Endothelial cell of umbilical vein (primary cell): ENCODE measurements around the gene ERO1A. TPM values are rescaled to one million over a fixed set of nuclear protein-coding genes. Genes with fewer than 3 reads are reported as not detected.

Experiments used
- BruUV-seq: library from RNA; stranded (reverse); fragments of 400-500 nt; replicated peaks from 2 replicates; lab custom pipeline; 2021; lab: Mats Ljungman, UMichigan
- CTCF ChIA-PET: fragments of 300-600, 350-600 bp; sonication (Branson Sonifier 250); formaldehyde crosslinking; loops from one replicate; lab custom pipeline; 2021; ENCODE audit warnings: antibody characterized with exemption, inconsistent platforms; lab: Charles Lee
- POLR2A ChIA-PET: fragments of 300-600, 350-600 bp; sonication (Branson Sonifier 250); formaldehyde crosslinking; loops from one replicate; lab custom pipeline; 2021; ENCODE audit warnings: antibody characterized with exemption, inconsistent platforms; lab: Charles Lee
- DNase-seq: peaks from one replicate; pipeline ENCODE4 v3.0.0-alpha.2; 2011; ENCODE audit warnings: low read depth, low spot score
- FAIRE-seq: peaks from 2 replicates; lab custom pipeline; 2011; peaks lifted over from hg19 to GRCh38; lab: Jason Lieb, UNC
- H2AFZ ChIP-seq: 2 replicates; pipeline ENCODE4 v1.6.0; 2012; ENCODE audit warnings: low read depth, low read length, control low read depth, inconsistent platforms
- H3K27ac ChIP-seq: 2 replicates; pipeline ENCODE4 v1.5.1; 2011; ENCODE audit warnings: low read depth, mild to moderate bottlenecking, control low read depth, low read length, moderate library complexity; ENCODE audit not compliant: insufficient read depth
- H3K27me3 ChIP-seq, 2 experiments: 2 replicates each; pipeline versions ENCODE4 v1.6.0 to v1.6.1; 2011; ENCODE audit warnings: low read length in 2 of 2, mixed read lengths in 1 of 2; ENCODE audit not compliant: control insufficient read depth in 2 of 2, insufficient read depth in 2 of 2
- H3K36me3 ChIP-seq, 2 experiments: 2 replicates in 1 of 2; 3 replicates in 1 of 2; pipeline ENCODE4 v1.5.1; 2011; ENCODE audit warnings: low read length in 2 of 2, mild to moderate bottlenecking in 1 of 2, moderate library complexity in 1 of 2; ENCODE audit not compliant: control insufficient read depth in 2 of 2, insufficient read depth in 2 of 2; ENCODE audit errors: extremely low read depth in 1 of 2
- H3K4me1 ChIP-seq: 3 replicates; pipeline ENCODE4 v1.5.1; 2011; ENCODE audit warnings: mild to moderate bottlenecking, low read length; ENCODE audit not compliant: control insufficient read depth, insufficient read depth; ENCODE audit errors: extremely low read depth
- H3K4me2 ChIP-seq: 2 replicates; pipeline ENCODE4 v1.6.1; 2011; ENCODE audit warnings: low read length, control low read depth, mixed read lengths; ENCODE audit not compliant: insufficient read depth
- H3K4me3 ChIP-seq, 3 experiments: fragments of 200-600 bp in 1 of 3; sonication (generic), shearing (Covaris generic) in 1 of 3; replicated peaks in 1 of 3; 2 replicates each; pipeline ENCODE4 v1.5.1; 2011 to 2016; ENCODE audit warnings: control low read depth in 3 of 3, low read length in 3 of 3, mild to moderate bottlenecking in 2 of 3, inconsistent platforms in 1 of 3, low read depth in 1 of 3, moderate library complexity in 1 of 3; ENCODE audit not compliant: insufficient read depth in 1 of 3
- H3K79me2 ChIP-seq: 2 replicates; pipeline ENCODE4 v1.6.0; 2012; ENCODE audit warnings: low read length, inconsistent platforms; ENCODE audit not compliant: control insufficient read depth, insufficient read depth
- H3K9ac ChIP-seq: replicated peaks from 2 replicates; pipeline ENCODE3; 2011; ENCODE audit warnings: low read length, control low read depth; ENCODE audit not compliant: insufficient read depth; ENCODE audit errors: extremely low read depth
- H3K9me1 ChIP-seq: replicated peaks from 3 replicates; pipeline ENCODE4 v1.6.0; 2011; ENCODE audit warnings: mild to moderate bottlenecking, low read length; ENCODE audit not compliant: control insufficient read depth, insufficient read depth; ENCODE audit errors: extremely low read depth
- H3K9me3 ChIP-seq: replicated peaks from 2 replicates; pipeline ENCODE4 v1.5.1; 2012; ENCODE audit warnings: low read length, inconsistent platforms; ENCODE audit not compliant: control insufficient read depth, insufficient read depth
- H4K20me1 ChIP-seq: replicated peaks from 2 replicates; pipeline ENCODE3; 2011; ENCODE audit warnings: mild to moderate bottlenecking, low read length; ENCODE audit not compliant: control insufficient read depth, insufficient read depth; ENCODE audit errors: extremely low read depth
- CTCF ChIP-seq, 2 donors: IDR thresholded peaks; 1 replicate in 1 of 2; 2 replicates in 1 of 2; pipeline ENCODE4 v1.5.1; 2011; ENCODE audit warnings: low read length in 2 of 2, mild to moderate bottlenecking in 2 of 2, moderate library complexity in 2 of 2, control low read depth in 1 of 2, inconsistent platforms in 1 of 2, low read depth in 1 of 2; ENCODE audit not compliant: insufficient read depth in 1 of 2; ENCODE audit errors: extremely low read depth in 1 of 2
- EZH2 ChIP-seq: IDR thresholded peaks from 2 replicates; pipeline ENCODE4 v1.6.1; 2012; ENCODE audit warnings: borderline replicate concordance, low read depth, mild to moderate bottlenecking, moderate library complexity, low read length, inconsistent platforms; ENCODE audit not compliant: severe bottlenecking
- FOS ChIP-seq: IDR thresholded peaks from 2 replicates; pipeline ENCODE4 v1.6.1; 2011; ENCODE audit warnings: mild to moderate bottlenecking, low read length, moderate library complexity, borderline replicate concordance; ENCODE audit not compliant: insufficient read depth
- GATA2 ChIP-seq: IDR thresholded peaks from 2 replicates; pipeline ENCODE4 v1.7.0; 2011; ENCODE audit warnings: low read depth, mild to moderate bottlenecking, moderate library complexity, mixed read lengths, low read length; ENCODE audit not compliant: insufficient read length, insufficient read depth
- JUN ChIP-seq: IDR thresholded peaks from 2 replicates; pipeline ENCODE4 v1.6.1; 2011; ENCODE audit warnings: borderline replicate concordance, low read depth; ENCODE audit not compliant: insufficient read length, insufficient read depth
- MAX ChIP-seq: IDR thresholded peaks from 2 replicates; pipeline ENCODE4 v1.6.1; 2011; ENCODE audit not compliant: insufficient read depth, insufficient read length
- MYC ChIP-seq: IDR thresholded peaks from one replicate; pipeline ENCODE4 v1.6.1; 2011; ENCODE audit warnings: mild to moderate bottlenecking, low read depth, low read length
- POLR2A ChIP-seq: IDR thresholded peaks from 2 replicates; pipeline ENCODE4 v1.6.1; 2012; ENCODE audit warnings: low read depth, mild to moderate bottlenecking, control low read depth, low read length
- POLR2AphosphoS5 ChIP-seq: IDR thresholded peaks from 2 replicates; pipeline ENCODE4 v1.6.1; 2012; ENCODE audit warnings: low read depth, mild to moderate bottlenecking, control low read depth, low read length, moderate library complexity; ENCODE audit not compliant: insufficient read depth
- dilution Hi-C: fragments of 300-500 bp; cut with MboI; formaldehyde crosslinking; loops from one replicate; pipeline ENCODE4 v1.15.0; 2019; ENCODE audit warnings: low sequenced_read_pairs; ENCODE audit not compliant: extremely low pct_ligation_motif_present
- intact Hi-C: fragments of 100-400 bp; cut with micrococcal nuclease; formaldehyde crosslinking; loops from one replicate; pipeline ENCODE4 v1.10.0; 2022
- polyA plus RNA-seq, 4 experiments: library from polyadenylated mRNA; depleted of rRNA in 3 of 4; stranded (reverse) in 3 of 4; unstranded in 1 of 4; fragments of >200 nt; gene quantifications; 2 replicates each; pipeline versions ENCODE4 v1.2.1 to v1.2.3, GENCODE V29; 2011 to 2012; ENCODE audit warnings: missing spikeins in 1 of 4
- total RNA-seq: library from RNA; stranded (reverse); gene quantifications from 2 replicates; pipeline ENCODE4 v1.2.3, GENCODE V29; 2021

Gene ERO1A
- total and polyA plus RNA-seq, 2 donors (not counting 3 experiments of a cell fraction or from before 2014, with no cell fraction given) = 20.7 to 71.4 TPM

- CTCF ChIA-PET = no interaction called here
- dilution Hi-C loops = no loop called here
These were observed 93.2 kb downstream of the ERO1A start for GRCh38 chr14:52602131-52602530.

More at GRCh38 chr14:52602131-52602530, 93.2 kb downstream of the ERO1A start:
- Histone ChIP-seq H3K9me1 (no peaks in the 10 kb centered on the region), H2AFZ (peak overlapping the region; percentile 38), H3K4me3 (no peak overlapping the region), H4K20me1 (no peaks in the 10 kb centered on the region), H3K27ac (no peak overlapping the region), H3K4me2 (no peak overlapping the region), H3K79me2 (no peaks in the 10 kb centered on the region), H3K9ac (no peak overlapping the region), H3K4me1 (no peaks in the 10 kb centered on the region), H3K27me3 (no peaks in the 10 kb centered on the region), H3K36me3 (no peaks in the 10 kb centered on the region), H3K9me3 (no peaks in the 10 kb centered on the region)
- TF ChIP-seq JUN (no peak), EZH2 (no peak), MYC (no peak), POLR2AphosphoS5 (no peak), CTCF (IDR thresholded peaks at IDR 0.05; ENCODE audit: extremely low read depth in 1 of 2, insufficient read depth in 1 of 2, low read depth in 1 of 2, low read length in 2 of 2) (no peak), GATA2 (no peak), POLR2A (no peak), MAX (no peak), FOS (no peak)
- DNase-seq (no peak), FAIRE-seq (no peak)
- no TSS peak for BruUV-seq
- intact Hi-C loops = no loop called here
- POLR2A ChIA-PET = no interaction called here
